ENCODE measurements around the gene TUBGCP6. TPM values are rescaled to one million over a fixed set of nuclear protein-coding genes. Genes with fewer than 3 reads are reported as not detected.

The TUBGCP6 gene
- total RNA-seq, 1 donor from 2014 or later: 103 TPM

DNA sequence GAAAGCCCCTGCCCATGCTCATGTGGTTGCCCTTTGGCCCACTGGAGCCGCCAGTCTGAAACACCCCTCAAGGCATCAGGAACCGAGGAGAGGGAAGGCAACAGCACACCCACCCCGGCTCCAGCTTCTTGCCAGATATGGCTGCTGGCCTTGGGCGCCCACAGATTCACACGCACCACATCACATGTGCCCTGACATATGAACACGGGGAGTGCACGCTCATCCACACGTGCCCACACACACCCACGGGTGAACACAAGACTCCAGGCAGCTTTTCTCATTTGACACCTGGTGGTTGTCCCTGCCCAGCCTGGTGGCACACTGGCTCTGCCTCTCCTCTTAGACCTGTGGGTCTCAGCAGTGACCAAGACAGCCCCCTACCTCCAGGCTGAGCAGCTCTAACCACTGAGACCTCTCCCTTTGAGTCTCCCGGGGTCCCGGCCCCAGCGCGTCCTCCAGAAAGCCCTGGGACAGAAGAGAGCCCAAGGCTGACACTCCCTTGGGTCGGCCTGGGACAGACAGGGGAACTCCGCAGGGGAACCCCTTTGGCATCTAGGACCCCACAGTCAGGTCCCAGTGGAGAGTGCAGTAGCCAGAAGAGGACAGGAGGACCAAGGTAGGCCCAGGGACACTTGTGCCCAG is 19.4 kb upstream of the TUBGCP6 start:
- peaks cover 9% of the 10 kb centered on the region for H3K27me3 Mint-ChIP-seq
- peaks cover 20% of the 10 kb centered on the region for H3K4me1 Mint-ChIP-seq
- H3K36me3 Mint-ChIP-seq (ENCODE audit: low read depth): no peaks in the 10 kb centered on the region
- H3K27ac Mint-ChIP-seq: no peak overlapping the region
- DNase-seq (no peak), ATAC-seq (ENCODE audit: low read depth) (no peak)
- POLR2A ChIA-PET: interaction anchor here (0.6 kb wide), 1 partner anchor 244 kb away, joined by 4 read pairs; the partner anchor contains the start of gene NCAPH2
- no peaks in the 10 kb centered on the region for H3K9me3 Mint-ChIP-seq
- TF ChIP-seq, protein P1, sequence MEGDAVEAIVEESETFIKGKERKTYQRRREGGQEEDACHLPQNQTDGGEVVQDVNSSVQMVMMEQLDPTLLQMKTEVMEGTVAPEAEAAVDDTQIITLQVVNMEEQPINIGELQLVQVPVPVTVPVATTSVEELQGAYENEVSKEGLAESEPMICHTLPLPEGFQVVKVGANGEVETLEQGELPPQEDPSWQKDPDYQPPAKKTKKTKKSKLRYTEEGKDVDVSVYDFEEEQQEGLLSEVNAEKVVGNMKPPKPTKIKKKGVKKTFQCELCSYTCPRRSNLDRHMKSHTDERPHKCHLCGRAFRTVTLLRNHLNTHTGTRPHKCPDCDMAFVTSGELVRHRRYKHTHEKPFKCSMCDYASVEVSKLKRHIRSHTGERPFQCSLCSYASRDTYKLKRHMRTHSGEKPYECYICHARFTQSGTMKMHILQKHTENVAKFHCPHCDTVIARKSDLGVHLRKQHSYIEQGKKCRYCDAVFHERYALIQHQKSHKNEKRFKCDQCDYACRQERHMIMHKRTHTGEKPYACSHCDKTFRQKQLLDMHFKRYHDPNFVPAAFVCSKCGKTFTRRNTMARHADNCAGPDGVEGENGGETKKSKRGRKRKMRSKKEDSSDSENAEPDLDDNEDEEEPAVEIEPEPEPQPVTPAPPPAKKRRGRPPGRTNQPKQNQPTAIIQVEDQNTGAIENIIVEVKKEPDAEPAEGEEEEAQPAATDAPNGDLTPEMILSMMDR (IDR thresholded peaks at IDR 0.05): no peak
- intact Hi-C loops (cut with micrococcal nuclease): no loop called here
- no peak overlapping the region for H3K4me3 Mint-ChIP-seq
- CTCF ChIA-PET: interaction anchor here (1.4 kb wide), 1 partner anchor 11 kb away, joined by 3 read pairs; no protein-coding TSS in a partner anchor

- H3K36me3 Mint-ChIP-seq (ENCODE audit: low read depth): no peaks in the 10 kb centered on the region
- CTCF ChIA-PET: interaction anchor here (1.4 kb wide), 1 partner anchor 10 kb away, joined by 3 read pairs; no protein-coding TSS in a partner anchor
- H3K9me3 Mint-ChIP-seq: no peaks in the 10 kb centered on the region
- H3K27me3 Mint-ChIP-seq: peaks cover 13% of the 10 kb centered on the region
- POLR2A ChIA-PET: interaction anchor here (4.2 kb wide), 1 partner anchor 12 kb away, joined by 17 read pairs; the partner anchor contains the start of gene HDAC10
- H3K4me3 Mint-ChIP-seq: no peak overlapping the region
- no peak overlapping the region for H3K27ac Mint-ChIP-seq
- H3K4me1 Mint-ChIP-seq: peaks cover 18% of the 10 kb centered on the region
- DNase-seq (no peak), ATAC-seq (ENCODE audit: low read depth) (no peak)
- TF ChIP-seq, protein P1 (IDR thresholded peaks at IDR 0.05): no peak
- intact Hi-C loops (cut with micrococcal nuclease): loop anchor here (1.0 kb wide), 1 partner anchor 7 kb away; the partner anchor contains the start of gene MAPK11
These were observed 18.3 kb upstream of the TUBGCP6 start for GRCh38 chr22:50262973-50263617.

DNA sequence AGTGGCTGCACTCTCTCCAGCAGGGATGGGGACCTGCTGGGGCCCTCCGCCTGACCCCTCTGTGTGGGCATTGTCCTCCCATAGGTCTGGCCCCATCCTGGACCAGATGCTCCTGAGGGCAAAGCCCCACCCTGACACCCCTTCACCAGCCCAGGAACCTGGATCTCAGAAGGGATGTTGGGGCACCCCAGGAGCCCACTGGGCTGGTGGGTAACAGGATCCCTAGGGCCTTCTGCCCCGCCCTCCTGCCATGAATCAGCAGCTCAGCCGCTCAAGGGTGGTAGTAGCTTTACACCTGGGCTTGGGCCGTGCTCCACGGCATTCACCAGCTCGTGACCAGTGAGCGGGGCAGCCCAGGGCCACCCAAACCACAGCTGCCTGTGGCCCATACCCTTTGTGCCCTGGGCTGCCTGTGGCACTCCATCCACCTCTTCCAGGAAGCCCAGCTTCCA is 17.7 kb upstream of the TUBGCP6 start:
- no peak overlapping the region for H3K27ac Mint-ChIP-seq
- ATAC-seq (ENCODE audit: low read depth) (peak; percentile 72), DNase-seq (no peak)
- intact Hi-C loops (cut with micrococcal nuclease): loop anchor here (1.0 kb wide), 1 partner anchor 8 kb away; the partner anchor contains the start of gene MAPK11
- ChIA-PET CTCF (interaction anchor here (0.5 to 1.4 kb wide), 2 partner anchors 9 to 98 kb away, joined by 3 read pairs; no protein-coding TSS in a partner anchor), POLR2A (interaction anchor here (4.2 kb wide), 1 partner anchor 12 kb away, joined by 17 read pairs; the partner anchor contains the start of gene HDAC10)
- H3K27me3 Mint-ChIP-seq: peaks cover 13% of the 10 kb centered on the region
- peak overlapping the region; percentile 72 for H3K4me3 Mint-ChIP-seq
- TF ChIP-seq, protein P1 (IDR thresholded peaks at IDR 0.05): no peak
- H3K9me3 Mint-ChIP-seq: no peaks in the 10 kb centered on the region
- no peaks in the 10 kb centered on the region for H3K36me3 Mint-ChIP-seq (ENCODE audit: low read depth)
- H3K4me1 Mint-ChIP-seq: peaks cover 18% of the 10 kb centered on the region

- ATAC-seq (ENCODE audit: low read depth): no peak
- Mint-ChIP-seq H3K9me3 (no peaks in the 10 kb centered on the region), H3K36me3 (ENCODE audit: low read depth) (no peaks in the 10 kb centered on the region), H3K27ac (no peak within 1 kb of the TSS), H3K27me3 (peaks cover 13% of the 10 kb centered on the region), H3K4me3 (peak within 1 kb of the TSS; percentile 72), H3K4me1 (peaks cover 18% of the 10 kb centered on the region)
- intact Hi-C loops (cut with micrococcal nuclease): loop anchor here (1.0 kb wide), 2 partner anchors 8 to 10 kb away; partner anchors contain the start of gene MAPK11
- TF ChIP-seq, protein P1 (IDR thresholded peaks at IDR 0.05): no peak
- ChIA-PET POLR2A (interaction anchor here (0.8 to 4.2 kb wide), 2 partner anchors 11 to 269 kb away, joined by 3 to 17 read pairs; partner anchors contain the start of gene HDAC10), CTCF (interaction anchor here (0.5 kb wide), 1 partner anchor 98 kb away, joined by 3 read pairs; no protein-coding TSS in a partner anchor)
- DNase-seq: no peak
These were observed 17.0 kb upstream of the TUBGCP6 start, which contains the start of gene MAPK12 for GRCh38 chr22:50261615-50262459. Gene MAPK12, minus strand, starts transcription at chr22:50261683. Its CDS starts 174 bp downstream, at chr22:50261509.

All from activated B cell treated with CpG ODN at 0.5 μM for 24 hours (primary cell).